Stimulated activated CD4-positive, alpha-beta T cell treated with anti-CD3 and anti-CD28 coated beads, Interleukin-2, amount 100 ng/mL, for 48 hours (primary cell): ENCODE measurements around the gene IL15.
"Not testable (repeated sequence)": the region's sequence is repeated elsewhere in the genome, so short reads cannot be mapped to it uniquely, and the experiment has no call there.

ENCODE experiments used
- DNase-seq, 2 donors: peaks; one replicate each; pipeline ENCODE4 v3.0.0-alpha.2; 2020

The IL15 gene

GRCh38 chr4:141636082-141636770 is at the start of gene IL15:
Gene IL15, plus strand, starts transcription at chr4:141636583. Its CDS starts 82,882 bp downstream, at chr4:141719465.
- peak; percentile 46 to 60 for DNase-seq

- no peak for DNase-seq
These were observed 48.5 kb upstream of the IL15 start for GRCh38 chr4:141587897-141588296.

GRCh38 chr4:141595531-141595930 is 40.9 kb upstream of the IL15 start:
- no peak for DNase-seq

- DNase-seq, result no peak
These were observed 36.5 kb upstream of the IL15 start for GRCh38 chr4:141599853-141600252.

GRCh38 chr4:141604683-141605082 is 31.7 kb upstream of the IL15 start:
- DNase-seq, result not testable (repeated sequence)

GRCh38 chr4:141605425-141605856 is 30.9 kb upstream of the IL15 start:
- no peak for DNase-seq

GRCh38 chr4:141609243-141609642 is 27.1 kb upstream of the IL15 start:
- DNase-seq, result no peak

- DNase-seq, result no peak
These were observed 26.0 kb upstream of the IL15 start for GRCh38 chr4:141610365-141610764.

GRCh38 chr4:141614878-141615586 is 21.4 kb upstream of the IL15 start:
- DNase-seq, result no peak

- DNase-seq, result not testable (repeated sequence)
These were observed 20.8 kb upstream of the IL15 start for GRCh38 chr4:141615587-141615918.

- DNase-seq, result no peak
These were observed 15.7 kb upstream of the IL15 start for GRCh38 chr4:141620715-141621114.

- DNase-seq, result no peak
These were observed 11.4 kb upstream of the IL15 start for GRCh38 chr4:141625023-141625422.

GRCh38 chr4:141630854-141631253 is 5.5 kb upstream of the IL15 start:
- DNase-seq, result no peak

GRCh38 chr4:141635736-141636081 is 674 bp upstream of the IL15 start:
- no peak for DNase-seq

- DNase-seq, result peak; percentile 9 to 17
These were observed 533 bp downstream of the IL15 start for GRCh38 chr4:141636771-141637460.

- DNase-seq, result no peak
These were observed 1.2 kb downstream of the IL15 start for GRCh38 chr4:141637565-141637964.

- no peak for DNase-seq
These were observed 1.8 kb downstream of the IL15 start for GRCh38 chr4:141638230-141638629.

GRCh38 chr4:141640696-141641095 is 4.3 kb downstream of the IL15 start:
- no peak for DNase-seq

- DNase-seq, result no peak
These were observed 5.7 kb downstream of the IL15 start for GRCh38 chr4:141642063-141642462.

GRCh38 chr4:141642711-141643110 is 6.3 kb downstream of the IL15 start:
- DNase-seq, result no peak

GRCh38 chr4:141643557-141643956 is 7.2 kb downstream of the IL15 start:
- DNase-seq, result no peak

- DNase-seq, result no peak
These were observed 9.4 kb downstream of the IL15 start for GRCh38 chr4:141645611-141646340.

GRCh38 chr4:141646969-141647368 is 10.6 kb downstream of the IL15 start:
- no peak for DNase-seq
